CD4-positive, alpha-beta T cell treated with Interleukin-4 for 4 hours (primary cell): ENCODE data around the gene RPS27L.
"Not testable (repeated sequence)": the region's sequence is repeated elsewhere in the genome, so short reads cannot be mapped to it uniquely, and the experiment has no call there.

Source experiments
- DNase-seq: peaks from one replicate; pipeline ENCODE4 v3.0.0-alpha.2; 2020

The RPS27L gene

GRCh38 chr15:63135281-63135680 is 22.0 kb downstream of the RPS27L start:
- no peak for DNase-seq

- no peak for DNase-seq
Observed at GRCh38 chr15:63134245-63134985, 22.9 kb downstream of the RPS27L start.

DNA sequence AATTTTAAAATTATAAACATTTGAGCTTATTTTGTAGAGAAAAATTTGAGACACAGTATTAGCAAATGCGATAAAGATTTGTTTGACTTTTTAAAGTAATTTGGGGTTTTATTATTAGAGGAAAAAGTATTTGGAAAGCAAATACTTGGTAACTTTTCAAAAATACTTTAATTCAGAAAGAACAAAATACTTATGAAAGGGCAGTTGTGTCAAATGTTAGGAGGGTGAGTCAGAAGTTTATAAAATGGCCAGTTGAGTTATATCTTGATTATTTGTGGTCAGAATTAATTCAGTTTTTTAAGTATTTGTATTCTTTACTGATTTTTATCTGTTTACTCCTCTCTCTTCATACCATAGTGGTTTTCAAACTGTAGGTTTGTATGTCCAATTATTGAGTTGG is 23.5 kb downstream of the RPS27L start:
- DNase-seq = no peak

DNA sequence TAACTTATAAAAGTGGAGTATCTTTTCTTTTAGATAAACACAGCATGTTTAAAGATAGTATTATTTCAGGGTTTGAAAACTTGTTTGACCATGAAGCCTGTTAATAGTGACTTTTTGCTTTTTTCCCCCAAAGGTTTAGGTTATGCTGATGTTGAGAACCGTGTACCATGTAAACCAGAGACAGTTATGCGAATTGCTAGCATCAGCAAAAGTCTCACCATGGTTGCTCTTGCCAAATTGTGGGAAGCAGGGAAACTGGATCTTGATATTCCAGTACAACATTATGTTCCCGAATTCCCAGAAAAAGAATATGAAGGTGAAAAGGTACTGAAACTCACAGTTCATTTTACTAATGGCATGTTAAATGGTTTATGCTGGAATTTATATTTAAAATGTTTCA is 30.6 kb downstream of the RPS27L start:
- no peak for DNase-seq

DNA sequence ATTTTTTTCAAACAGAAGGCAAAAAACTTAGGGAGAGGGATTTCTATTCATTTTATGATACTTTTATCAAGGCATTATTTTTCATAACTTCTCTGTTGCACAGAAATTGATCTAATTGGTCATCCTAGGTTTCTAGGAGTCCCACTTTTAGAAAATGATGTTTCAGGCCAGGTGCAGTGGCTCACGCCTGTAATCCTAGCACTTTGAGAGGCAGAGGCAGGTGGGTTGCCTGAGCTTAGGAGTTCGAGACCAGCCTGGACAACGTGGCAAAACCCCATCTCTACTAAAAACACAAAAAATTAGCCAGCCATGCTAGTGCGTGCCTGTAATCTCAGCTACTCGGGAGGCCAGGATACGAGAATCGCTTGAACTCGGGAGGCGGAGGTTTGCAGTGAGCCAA is 32.8 kb downstream of the RPS27L start:
- DNase-seq = no peak

DNA sequence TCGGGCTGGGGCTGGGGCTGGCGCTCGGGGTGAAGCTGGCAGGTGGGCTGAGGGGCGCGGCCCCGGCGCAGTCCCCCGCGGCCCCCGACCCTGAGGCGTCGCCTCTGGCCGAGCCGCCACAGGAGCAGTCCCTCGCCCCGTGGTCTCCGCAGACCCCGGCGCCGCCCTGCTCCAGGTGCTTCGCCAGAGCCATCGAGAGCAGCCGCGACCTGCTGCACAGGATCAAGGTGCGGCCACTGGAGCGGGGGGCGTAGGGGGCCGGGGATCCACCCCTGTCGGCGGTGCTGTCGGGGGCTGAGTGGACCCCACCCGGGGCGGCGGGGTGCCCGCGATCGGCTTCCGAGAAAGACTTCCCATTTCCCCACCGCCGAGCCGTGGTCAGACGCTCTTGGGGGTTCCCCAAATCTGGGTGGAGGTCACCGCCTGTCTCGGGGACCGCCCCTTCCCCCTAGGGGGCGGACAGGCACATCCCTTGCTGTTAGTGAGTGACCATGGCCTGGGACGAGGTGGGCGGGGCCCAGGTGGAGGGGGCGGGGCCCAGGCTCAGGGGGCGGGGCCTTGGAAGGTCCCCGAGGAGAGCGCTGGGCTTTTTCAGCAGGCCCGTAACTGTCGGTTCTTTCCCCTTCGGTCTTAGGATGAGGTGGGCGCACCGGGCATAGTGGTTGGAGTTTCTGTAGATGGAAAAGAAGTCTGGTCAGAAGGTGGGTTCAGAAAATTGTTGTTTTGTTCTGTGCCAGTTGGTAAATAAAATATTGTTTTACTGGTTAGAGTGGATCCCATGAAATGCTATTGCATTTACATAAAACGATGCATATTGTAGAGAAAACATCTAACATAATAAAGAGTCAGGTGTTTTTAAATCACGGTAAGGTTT is 35.0 kb downstream of the RPS27L start:
- DNase-seq = peak; percentile 79

DNA sequence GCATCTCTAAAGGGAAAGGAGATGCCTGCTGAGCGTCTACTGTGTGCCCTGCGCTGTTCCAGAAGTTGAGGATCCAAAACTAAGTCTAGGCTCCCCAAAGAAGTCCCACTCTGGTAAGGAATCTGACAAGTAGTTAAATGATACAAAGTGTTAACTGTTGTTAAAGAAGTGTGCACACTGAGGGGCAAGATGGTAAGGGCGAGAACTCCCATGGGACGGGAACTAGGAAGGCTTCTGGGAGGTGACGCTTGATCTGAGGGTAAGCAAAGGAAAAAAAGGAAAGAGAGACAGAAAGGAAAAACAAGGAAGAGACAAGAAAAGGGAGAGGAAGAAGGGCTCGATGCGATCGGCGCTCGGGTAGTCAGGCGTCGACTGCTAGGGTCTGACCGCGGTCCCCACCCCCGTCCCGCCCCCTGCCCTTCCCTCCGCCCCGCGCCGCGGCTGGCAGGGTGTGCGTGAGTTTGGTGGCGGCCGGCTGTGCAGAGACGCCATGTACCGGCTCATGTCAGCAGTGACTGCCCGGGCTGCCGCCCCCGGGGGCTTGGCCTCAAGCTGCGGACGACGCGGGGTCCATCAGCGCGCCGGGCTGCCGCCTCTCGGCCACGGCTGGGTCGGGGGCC is 35.8 kb downstream of the RPS27L start, which contains the start of gene LACTB:
LACTB (plus strand) TSS at position 480 of the 620 bp plus-strand sequence; CDS start at position 491, 11 bp downstream.
- DNase-seq = peak; percentile 78

- no peak for DNase-seq
Observed at GRCh38 chr15:63118854-63119253, 38.4 kb downstream of the RPS27L start.

DNA sequence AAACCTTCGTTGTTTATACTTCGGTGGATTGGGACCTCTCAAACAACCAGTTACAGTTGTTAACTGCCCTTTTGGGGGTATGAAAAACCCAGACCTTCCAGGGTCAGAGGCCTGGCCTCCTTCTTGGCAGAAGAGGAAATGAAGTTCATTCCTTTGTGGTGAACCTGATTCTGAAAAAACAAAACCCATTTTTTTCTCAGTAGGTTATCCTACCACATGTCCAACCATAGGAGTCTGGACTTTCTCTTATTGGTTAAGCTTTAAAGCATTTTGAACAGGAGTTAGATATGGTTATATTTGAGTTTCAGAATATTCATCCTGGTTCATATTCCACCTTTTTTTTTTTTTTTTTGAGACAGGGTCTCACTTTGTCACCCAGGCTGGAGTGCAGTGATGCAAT is 42.8 kb downstream of the RPS27L start:
- DNase-seq = no peak

- DNase-seq = no peak
Observed at GRCh38 chr15:63112871-63113270, 44.4 kb downstream of the RPS27L start.

- no peak for DNase-seq
Observed at GRCh38 chr15:63111481-63111880, 45.8 kb downstream of the RPS27L start.

GRCh38 chr15:63110428-63111026 is 46.8 kb downstream of the RPS27L start:
- DNase-seq = no peak

DNA sequence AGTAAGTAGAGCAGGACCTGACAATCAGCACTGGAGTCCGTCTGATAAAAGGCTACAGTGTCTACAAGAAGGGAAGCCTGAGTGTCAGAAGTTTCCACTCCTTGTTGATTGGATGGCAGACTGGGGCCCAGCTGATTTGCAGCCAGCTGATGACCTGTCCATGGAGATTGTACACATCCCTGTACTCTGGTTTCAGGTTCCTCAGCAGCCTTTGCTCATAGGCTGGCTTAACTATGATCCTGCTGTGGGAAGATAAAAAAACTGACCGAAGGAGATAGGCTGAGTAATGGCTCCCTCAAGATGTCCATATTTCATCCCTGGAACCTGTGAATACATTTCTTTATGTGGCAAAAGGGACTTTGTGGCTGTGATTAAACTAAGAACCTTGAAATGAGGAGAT is 47.4 kb downstream of the RPS27L start:
- DNase-seq = no peak

DNA sequence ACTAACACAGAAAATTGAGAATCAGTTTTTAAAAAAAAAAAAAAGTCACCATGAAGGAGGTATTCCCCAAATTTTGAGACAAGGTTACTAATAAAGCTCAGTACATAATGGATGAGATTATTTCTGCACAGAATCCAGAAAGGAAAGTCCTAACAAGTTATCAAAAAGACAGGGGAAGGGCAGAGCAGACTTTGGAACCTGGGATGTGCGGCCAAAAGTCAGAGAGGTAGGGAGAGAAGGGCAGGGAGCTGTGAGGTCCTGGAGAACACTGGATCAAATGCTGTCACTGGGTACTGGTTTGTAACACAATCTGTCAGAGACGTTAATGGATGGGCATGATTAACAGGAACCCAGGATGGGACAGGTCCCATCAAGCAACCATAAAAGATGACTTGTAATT is 47.8 kb downstream of the RPS27L start:
- no peak for DNase-seq

DNA sequence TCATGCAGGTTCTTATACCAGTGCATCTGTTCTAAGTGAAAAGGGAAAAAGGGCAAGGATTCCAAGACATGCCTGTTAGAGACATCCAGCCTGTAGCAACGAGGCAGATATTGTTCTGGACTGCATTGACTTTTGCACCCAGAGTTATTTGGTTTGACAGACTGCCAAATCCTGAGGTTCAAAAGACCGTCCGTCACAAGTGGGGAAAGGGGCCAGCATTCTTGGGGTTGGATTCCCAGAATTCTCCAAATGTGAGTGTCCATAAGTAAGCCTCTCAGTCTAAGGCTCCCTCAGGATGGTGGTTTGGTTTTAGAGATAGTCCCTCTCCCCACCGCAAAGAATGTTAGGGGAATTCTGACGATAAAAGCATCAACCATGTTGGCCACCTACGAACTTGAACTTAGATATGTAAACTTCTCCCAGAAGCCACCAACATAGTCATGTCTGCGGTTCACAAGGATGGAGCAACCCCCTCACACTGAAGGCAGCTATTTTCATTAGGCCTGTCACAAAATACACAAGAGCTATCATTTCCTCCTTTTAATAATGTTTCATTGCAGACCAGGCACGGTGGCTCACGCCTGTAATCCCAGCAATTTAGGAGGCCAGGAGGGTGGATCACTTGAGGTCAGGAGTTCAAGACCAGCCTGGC is 49.3 kb downstream of the RPS27L start:
- DNase-seq = no peak

GRCh38 chr15:63105354-63105753 is 51.9 kb downstream of the RPS27L start:
- DNase-seq = not testable (repeated sequence)

DNA sequence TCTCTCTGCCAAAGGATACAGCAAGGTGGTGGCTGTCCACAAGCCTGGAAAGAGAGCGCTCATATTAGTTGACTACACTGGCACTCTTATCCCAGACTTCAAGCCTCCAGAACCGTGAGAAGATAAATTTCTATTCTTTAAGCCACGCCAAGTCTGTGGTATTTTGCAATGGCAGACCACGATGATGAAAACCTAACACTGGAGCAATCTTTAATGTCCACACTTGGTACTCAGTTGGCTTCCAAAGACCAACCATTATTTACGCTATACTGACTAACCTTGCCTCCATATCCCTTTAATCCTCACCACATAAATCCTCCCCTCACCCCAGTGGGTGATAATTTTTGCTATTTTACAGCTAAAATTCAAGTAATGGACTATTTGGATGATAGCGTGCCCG is 52.5 kb downstream of the RPS27L start:
- no peak for DNase-seq

DNA sequence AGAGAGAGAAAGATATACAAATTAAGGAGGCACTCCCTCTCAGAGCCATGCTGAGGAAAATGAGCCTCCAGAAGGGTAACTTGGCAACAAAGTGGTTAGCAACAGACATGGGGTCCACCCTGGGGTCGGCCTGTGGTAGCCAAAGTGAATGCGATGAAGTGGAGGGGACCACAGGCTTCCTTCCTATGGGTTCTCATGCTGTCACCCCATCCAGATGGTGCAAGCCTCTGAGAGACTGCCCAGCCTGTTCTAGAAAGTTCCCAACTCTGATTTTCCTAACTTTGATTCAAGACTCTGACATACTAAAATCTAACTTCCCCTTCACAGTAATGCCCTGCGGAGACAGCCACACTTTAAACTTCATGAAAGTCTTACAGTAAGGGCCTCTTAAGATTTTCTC is 53.9 kb downstream of the RPS27L start:
- no peak for DNase-seq

DNA sequence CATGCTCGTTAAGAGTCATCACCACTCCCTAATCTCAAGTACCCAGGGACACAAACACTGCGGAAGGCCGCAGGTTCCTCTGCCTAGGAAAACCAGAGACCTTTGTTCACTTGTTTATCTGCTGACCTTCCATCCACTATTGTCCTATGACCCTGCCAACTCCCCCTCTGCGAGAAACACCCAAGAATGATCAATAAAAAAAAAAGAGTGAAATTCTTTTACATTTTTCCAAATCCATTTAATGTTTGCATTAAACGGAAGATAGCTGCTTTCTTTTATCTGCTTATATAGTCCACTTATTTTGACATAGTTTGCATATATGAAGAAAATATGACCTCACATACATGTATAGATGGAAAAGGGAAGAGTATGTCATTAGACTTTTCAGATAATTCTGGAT is 57.7 kb downstream of the RPS27L start:
- not testable (repeated sequence) for DNase-seq

GRCh38 chr15:63098901-63099300 is 58.4 kb downstream of the RPS27L start:
- not testable (repeated sequence) for DNase-seq
